Spleen (tissue), 11 donors: ENCODE results near the gene INTS3. TPM values are rescaled to one million over a fixed set of nuclear protein-coding genes. Genes with fewer than 3 reads are reported as not detected.

Source experiments
- DNase-seq: peaks from one replicate; pipeline ENCODE4 v3.0.0-alpha.2; 2020
- H3K27ac ChIP-seq, 8 donors: fragments of 200-600 bp; sonication (generic) in 7 of 8; 1 replicate in 4 of 8; 2 replicates in 4 of 8; pipeline versions ENCODE4 v1.5.0 to v1.8.0; 2016 to 2021; ENCODE audit warnings: inconsistent platforms in 4 of 8, mild to moderate bottlenecking in 4 of 8, moderate library complexity in 1 of 8
- H3K27me3 ChIP-seq, 7 donors: fragments of 200-600 bp; sonication (generic) in 6 of 7; replicated peaks in 1 of 7; 1 replicate in 4 of 7; 2 replicates in 3 of 7; pipeline versions ENCODE4 v1.5.0 to v1.8.0; 2016 to 2021; ENCODE audit warnings: inconsistent platforms in 3 of 7, mild to moderate bottlenecking in 1 of 7
- H3K36me3 ChIP-seq, 6 donors: fragments of 200-600 bp; sonication (generic) in 5 of 6; 1 replicate in 4 of 6; 2 replicates in 2 of 6; pipeline versions ENCODE4 v1.5.0 to v1.8.0; 2016 to 2021; ENCODE audit warnings: inconsistent platforms in 2 of 6
- H3K4me1 ChIP-seq, 6 donors: fragments of 200-600 bp; sonication (generic) in 5 of 6; 1 replicate in 3 of 6; 2 replicates in 3 of 6; pipeline versions ENCODE4 v1.5.0 to v1.8.0; 2016 to 2021; ENCODE audit warnings: inconsistent platforms in 3 of 6
- H3K4me3 ChIP-seq, 8 donors: fragments of 200-600 bp; sonication (generic) in 7 of 8; 1 replicate in 4 of 8; 2 replicates in 4 of 8; pipeline versions ENCODE4 v1.5.0 to v1.8.0; 2016 to 2021; ENCODE audit warnings: inconsistent platforms in 4 of 8, mild to moderate bottlenecking in 4 of 8, moderate library complexity in 2 of 8
- H3K9me3 ChIP-seq, 8 donors: fragments of 200-600 bp; sonication (generic) in 7 of 8; 1 replicate in 4 of 8; 2 replicates in 4 of 8; pipeline versions ENCODE4 v1.5.0 to v1.8.0; 2016 to 2021; ENCODE audit warnings: inconsistent platforms in 4 of 8
- CTCF ChIP-seq, 11 experiments: fragments of 200-600 bp in 7 of 11; fragments of 450-650 bp in 4 of 11; sonication (generic) in 4 of 11; IDR thresholded peaks in 8 of 11; conservative IDR thresholded peaks in 3 of 11; 1 replicate in 7 of 11; 2 replicates in 4 of 11; pipeline versions ENCODE4 v1.4.0 to v1.8.0; 2016 to 2021; ENCODE audit warnings: antibody characterized with exemption in 11 of 11, inconsistent platforms in 4 of 11, mild to moderate bottlenecking in 1 of 11
- POLR2A ChIP-seq, 3 donors: fragments of 450-650 bp; IDR thresholded peaks; one replicate each; pipeline ENCODE4 v1.5.1; 2017; ENCODE audit warnings: antibody characterized with exemption in 3 of 3, mild to moderate bottlenecking in 1 of 3
- POLR2AphosphoS5 ChIP-seq, 3 donors: sonication (generic); formaldehyde crosslinking; IDR thresholded peaks; one replicate each; pipeline ENCODE4 v1.5.1; 2017; ENCODE audit warnings: antibody characterized with exemption in 3 of 3
- WGBS, 5 donors: extraction: QIAGEN DNeasy Blood & Tissue Kit in 3 of 5; methylation state at CpG; one replicate each; pipeline versions ENCODE4 v1.1.5 to v1.1.7; 2013 to 2018; 5-methylcytosine and 5-hydroxymethylcytosine counted together
- intact Hi-C: fragments of 100-400 bp; cut with DNase I; formaldehyde crosslinking; loops from one replicate; pipeline ENCODE4 v1.15.0; 2023; ENCODE audit warnings: low total_unique reads
- polyA plus RNA-seq, 3 donors: library from polyadenylated mRNA; stranded (reverse); fragments of 200-250 nt; gene quantifications; one replicate each; pipeline ENCODE4 v1.2.1, GENCODE V29; 2013
- total RNA-seq, 7 donors: library from RNA; depleted of rRNA in 3 of 7; stranded (reverse); fragments of >200 nt in 3 of 7; fragmentation: NEBNext Ultra II Directional in 4 of 7; extraction: Animal tissue kit (Norgen Biotek cat#: 25700) in 4 of 7; gene quantifications; one replicate each; pipeline versions ENCODE4 v1.1.0 to v1.2.1, GENCODE V29; 2016 to 2021
- donor health status: healthy with polysubstance abuse.
- donor health status: DM: no; HTN: no; CAD: no; lungs with moderate emphysema.
- donor health status: DM: no; HTN: no; CAD: no.
- donor health status: Bipolar disorder and iron deficiency.
- donor health status: healthy.
- donor health status: DM: no; HTN: no; CAD: no.
- donor health status: DM: yes; HTN: yes; CAD: no.

INTS3 gene
- total and polyA plus RNA-seq, 10 donors: 24.7 to 66.2 (median 47.9) TPM

GRCh38 chr1:153774026-153774595 lies 46.3 kb downstream of the INTS3 start:
- TF ChIP-seq POLR2A (IDR thresholded peaks at IDR 0.05) (no peak), CTCF (IDR thresholded peaks at IDR 0.05 in 8 of 11, conservative IDR thresholded peaks at IDR 0.05 in 3 of 11) (no peak), POLR2AphosphoS5 (IDR thresholded peaks at IDR 0.05) (no peak)
- Histone ChIP-seq H3K4me1 (peaks cover 24 to 89% (median 69%) of the 10 kb centered on the region in 6 donors), H3K9me3 (no peaks in the 10 kb centered on the region), H3K4me3 (no peak overlapping the region), H3K27ac (peak overlapping the region in 7 of 8 donors; percentile 76 to 93 (median 84)), H3K36me3 (peaks cover 3 to 59% (median 26%) of the 10 kb centered on the region in 6 donors), H3K27me3 (no peaks in the 10 kb centered on the region)
- DNase-seq: peak; percentile 47
- 61 to 70% (median 63%) methylated on average over 8 of the region's 8 CpGs for WGBS, 5 donors
- intact Hi-C loops: no loop called here

DNA sequence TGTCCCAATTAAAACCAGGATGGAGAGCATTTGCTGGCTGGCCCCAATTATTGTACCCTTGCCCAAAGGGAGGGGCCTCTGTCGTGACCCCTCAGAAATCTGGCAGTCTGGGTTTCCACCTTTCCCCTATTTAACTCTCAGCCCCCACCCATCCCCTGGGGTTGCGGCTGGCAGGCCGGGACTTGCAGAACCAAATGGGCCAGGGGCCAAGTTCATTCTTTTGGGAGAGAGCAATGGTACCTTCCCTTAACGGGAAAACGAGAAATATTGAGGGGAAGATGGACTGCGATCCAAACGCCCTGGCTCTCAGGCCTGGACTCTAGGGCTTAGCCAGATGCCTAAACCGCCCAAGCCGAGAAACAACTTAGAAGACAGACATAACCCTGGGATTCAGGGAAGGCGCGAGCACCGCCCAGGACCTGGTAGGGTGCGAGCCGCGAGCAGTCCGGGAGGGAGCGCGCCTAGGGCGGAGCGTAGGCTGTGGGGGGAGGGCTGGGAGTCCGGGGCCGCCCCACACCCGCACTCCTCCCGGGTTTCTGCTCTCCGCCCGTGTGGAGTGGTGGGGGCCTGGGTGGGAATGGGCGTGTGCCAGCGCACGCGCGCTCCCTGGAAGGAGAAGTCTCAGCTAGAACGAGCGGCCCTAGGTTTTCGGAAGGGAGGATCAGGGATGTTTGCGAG lies 47.1 kb downstream of the INTS3 start, which contains the start of gene SLC27A3:
Gene SLC27A3, plus strand, starts transcription at position 628 of the 678 bp plus-strand sequence. CDS start 91 bp downstream, outside the sequence.
- H3K27ac ChIP-seq: peak within 1 kb of the TSS; percentile 76 to 93 (median 84)
- 9 to 22% (median 13%) methylated on average over 17 to 35 of the region's 35 CpGs for WGBS, 5 donors
- no peaks in the 10 kb centered on the region for H3K27me3 ChIP-seq
- intact Hi-C loops: no loop called here
- H3K9me3 ChIP-seq: no peaks in the 10 kb centered on the region
- peaks cover 3 to 59% (median 23%) of the 10 kb centered on the region in 6 donors for H3K36me3 ChIP-seq
- H3K4me1 ChIP-seq: peaks cover 24 to 97% (median 72%) of the 10 kb centered on the region in 6 donors
- peak; percentile 74 for DNase-seq
- H3K4me3 ChIP-seq: peak within 1 kb of the TSS; percentile 57 to 89 (median 77)
- TF ChIP-seq CTCF (IDR thresholded peaks at IDR 0.05 in 8 of 11, conservative IDR thresholded peaks at IDR 0.05 in 3 of 11): no peak
- TF ChIP-seq POLR2A (IDR thresholded peaks at IDR 0.05): no peak
- TF ChIP-seq POLR2AphosphoS5 (IDR thresholded peaks at IDR 0.05): no peak

DNA sequence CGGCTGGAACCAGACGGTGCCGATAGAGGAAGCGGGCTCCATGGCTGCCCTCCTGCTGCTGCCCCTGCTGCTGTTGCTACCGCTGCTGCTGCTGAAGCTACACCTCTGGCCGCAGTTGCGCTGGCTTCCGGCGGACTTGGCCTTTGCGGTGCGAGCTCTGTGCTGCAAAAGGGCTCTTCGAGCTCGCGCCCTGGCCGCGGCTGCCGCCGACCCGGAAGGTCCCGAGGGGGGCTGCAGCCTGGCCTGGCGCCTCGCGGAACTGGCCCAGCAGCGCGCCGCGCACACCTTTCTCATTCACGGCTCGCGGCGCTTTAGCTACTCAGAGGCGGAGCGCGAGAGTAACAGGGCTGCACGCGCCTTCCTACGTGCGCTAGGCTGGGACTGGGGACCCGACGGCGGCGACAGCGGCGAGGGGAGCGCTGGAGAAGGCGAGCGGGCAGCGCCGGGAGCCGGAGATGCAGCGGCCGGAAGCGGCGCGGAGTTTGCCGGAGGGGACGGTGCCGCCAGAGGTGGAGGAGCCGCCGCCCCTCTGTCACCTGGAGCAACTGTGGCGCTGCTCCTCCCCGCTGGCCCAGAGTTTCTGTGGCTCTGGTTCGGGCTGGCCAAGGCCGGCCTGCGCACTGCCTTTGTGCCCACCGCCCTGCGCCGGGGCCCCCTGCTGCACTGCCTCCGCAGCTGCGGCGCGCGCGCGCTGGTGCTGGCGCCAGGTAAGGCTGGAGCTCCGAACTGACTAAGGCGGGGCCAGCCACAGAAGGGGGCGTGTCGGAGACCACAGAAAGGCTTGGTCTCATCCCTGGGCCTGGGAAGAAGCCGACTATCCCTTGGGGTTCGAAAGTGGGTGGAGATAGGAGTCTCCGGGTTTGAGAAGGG lies 47.8 kb downstream of the INTS3 start:
- Histone ChIP-seq H3K27ac (peak overlapping the region; percentile 76 to 93 (median 84)), H3K36me3 (peaks cover 0 to 54% (median 18%) of the 10 kb centered on the region in 6 donors), H3K27me3 (no peaks in the 10 kb centered on the region), H3K9me3 (no peaks in the 10 kb centered on the region), H3K4me1 (peaks cover 22 to 98% (median 70%) of the 10 kb centered on the region in 6 donors), H3K4me3 (peak overlapping the region; percentile 57 to 89 (median 77))
- TF ChIP-seq POLR2AphosphoS5 (IDR thresholded peaks at IDR 0.05) (peak; percentile 76 to 86 (median 80)), CTCF (IDR thresholded peaks at IDR 0.05 in 8 of 11, conservative IDR thresholded peaks at IDR 0.05 in 3 of 11) (peak in 2 of 11 experiments; percentile 8 to 28), POLR2A (IDR thresholded peaks at IDR 0.05) (peak in 1 of 3 donors; percentile 41)
- 0 to 1% (median 1%) methylated on average over 24 to 83 of the region's 83 CpGs for WGBS, 5 donors
- intact Hi-C loops: no loop called here
- peak; percentile 95 for DNase-seq
